ENCODE data around the gene RBM14.

Gene RBM14

DNA sequence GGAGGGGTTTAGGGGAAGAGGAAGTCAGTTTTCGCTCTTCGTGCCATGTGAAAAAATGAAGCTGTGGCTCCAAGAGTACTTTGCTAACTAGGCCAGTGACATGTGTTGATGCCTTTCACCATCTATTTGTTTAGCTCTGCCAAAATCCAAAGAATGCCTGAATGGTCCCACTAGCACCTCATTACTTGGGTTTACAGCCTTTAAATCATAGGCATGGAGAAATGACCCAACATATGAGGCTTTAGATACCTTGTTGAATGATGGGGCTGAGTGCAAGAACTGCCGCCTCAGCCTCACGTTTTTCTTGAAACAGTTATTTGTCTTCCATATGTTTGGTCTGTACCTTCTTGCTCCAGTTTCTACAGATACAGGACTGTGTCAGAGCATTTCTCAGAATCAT lies 30.4 kb downstream of the RBM14 start:
- TF ChIP-seq, protein P1, sequence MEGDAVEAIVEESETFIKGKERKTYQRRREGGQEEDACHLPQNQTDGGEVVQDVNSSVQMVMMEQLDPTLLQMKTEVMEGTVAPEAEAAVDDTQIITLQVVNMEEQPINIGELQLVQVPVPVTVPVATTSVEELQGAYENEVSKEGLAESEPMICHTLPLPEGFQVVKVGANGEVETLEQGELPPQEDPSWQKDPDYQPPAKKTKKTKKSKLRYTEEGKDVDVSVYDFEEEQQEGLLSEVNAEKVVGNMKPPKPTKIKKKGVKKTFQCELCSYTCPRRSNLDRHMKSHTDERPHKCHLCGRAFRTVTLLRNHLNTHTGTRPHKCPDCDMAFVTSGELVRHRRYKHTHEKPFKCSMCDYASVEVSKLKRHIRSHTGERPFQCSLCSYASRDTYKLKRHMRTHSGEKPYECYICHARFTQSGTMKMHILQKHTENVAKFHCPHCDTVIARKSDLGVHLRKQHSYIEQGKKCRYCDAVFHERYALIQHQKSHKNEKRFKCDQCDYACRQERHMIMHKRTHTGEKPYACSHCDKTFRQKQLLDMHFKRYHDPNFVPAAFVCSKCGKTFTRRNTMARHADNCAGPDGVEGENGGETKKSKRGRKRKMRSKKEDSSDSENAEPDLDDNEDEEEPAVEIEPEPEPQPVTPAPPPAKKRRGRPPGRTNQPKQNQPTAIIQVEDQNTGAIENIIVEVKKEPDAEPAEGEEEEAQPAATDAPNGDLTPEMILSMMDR (IDR thresholded peaks at IDR 0.05): no peak

DNA sequence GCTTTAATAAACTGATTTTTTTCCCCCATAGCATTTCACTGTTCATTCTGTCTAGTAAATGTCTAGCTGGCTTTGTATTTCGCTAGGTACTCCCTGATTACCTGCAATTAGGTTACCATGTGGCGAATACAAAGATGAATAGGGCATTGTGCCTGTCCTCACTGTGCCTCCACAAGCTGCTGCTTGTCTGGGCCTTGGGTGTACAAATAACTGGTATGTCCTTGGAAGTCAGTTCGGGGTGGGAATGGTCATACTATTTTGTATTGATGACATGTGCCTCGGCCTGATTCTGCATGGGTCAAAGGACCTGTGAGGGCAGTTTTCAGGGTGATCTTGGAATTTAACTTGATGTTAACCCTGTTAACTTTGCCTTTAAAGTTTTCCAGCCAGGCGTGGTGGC lies 33.5 kb downstream of the RBM14 start:
- TF ChIP-seq, protein P1 (IDR thresholded peaks at IDR 0.05): no peak

DNA sequence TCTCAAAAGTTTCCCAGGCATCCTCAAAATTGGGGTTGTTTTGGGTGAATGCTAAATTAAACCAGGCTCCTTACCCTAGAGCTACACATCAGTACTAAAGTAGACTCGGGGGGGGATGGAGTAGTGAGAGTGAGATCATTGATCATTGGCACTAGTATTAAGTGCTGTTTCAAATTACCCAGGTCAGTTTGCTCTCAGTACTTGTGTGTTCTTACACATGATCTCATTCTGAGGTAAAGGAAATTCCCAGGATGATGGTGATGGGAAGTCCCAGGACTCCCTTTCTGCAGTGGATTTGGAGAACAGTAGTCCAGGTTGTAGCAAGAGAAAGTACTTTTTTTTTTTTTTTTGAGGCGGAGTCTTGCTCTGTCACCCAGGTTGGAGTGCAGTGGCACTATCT lies 34.6 kb downstream of the RBM14 start:
- TF ChIP-seq, protein P1 (IDR thresholded peaks at IDR 0.05): no peak

DNA sequence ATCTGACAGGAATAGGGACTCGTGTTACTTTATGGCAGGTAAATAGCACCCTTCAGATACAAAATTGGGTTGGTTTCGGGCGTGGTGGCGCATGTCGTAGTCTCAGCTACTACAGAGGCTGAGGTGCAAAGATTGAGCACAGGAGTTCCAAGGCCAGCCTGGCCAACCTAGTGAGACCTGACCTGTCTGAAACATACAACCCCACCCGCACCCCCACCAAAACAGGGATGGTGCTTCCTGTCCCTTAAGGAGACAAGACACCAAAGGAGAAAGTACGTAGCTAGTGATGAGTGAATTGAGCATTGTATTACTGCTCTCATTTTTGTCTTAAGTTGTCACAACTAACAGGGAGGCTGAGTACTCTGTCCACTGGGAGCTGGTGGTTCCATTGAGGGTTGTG lies 36.2 kb downstream of the RBM14 start:
- TF ChIP-seq, protein P1 (IDR thresholded peaks at IDR 0.05): no peak

DNA sequence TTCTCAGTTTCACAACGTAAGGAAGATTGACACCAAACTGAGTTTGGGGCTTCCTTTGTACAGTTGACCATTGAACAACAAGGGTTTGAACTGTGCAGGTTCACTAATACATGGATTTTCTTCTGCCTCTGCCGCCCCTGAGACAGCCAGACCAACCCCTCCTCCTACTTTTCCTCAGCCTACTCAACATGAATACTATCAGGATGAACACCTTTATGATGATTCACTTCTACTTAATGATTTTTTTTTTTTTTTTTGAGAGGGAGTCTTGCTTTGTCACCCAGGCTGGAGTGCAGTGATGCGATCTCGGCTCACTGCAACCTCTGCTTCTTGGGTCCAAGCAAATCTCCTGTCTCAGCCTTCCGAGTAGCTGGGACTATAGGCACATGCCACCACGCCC lies 36.7 kb downstream of the RBM14 start:
- TF ChIP-seq, protein P1 (IDR thresholded peaks at IDR 0.05): no peak

DNA sequence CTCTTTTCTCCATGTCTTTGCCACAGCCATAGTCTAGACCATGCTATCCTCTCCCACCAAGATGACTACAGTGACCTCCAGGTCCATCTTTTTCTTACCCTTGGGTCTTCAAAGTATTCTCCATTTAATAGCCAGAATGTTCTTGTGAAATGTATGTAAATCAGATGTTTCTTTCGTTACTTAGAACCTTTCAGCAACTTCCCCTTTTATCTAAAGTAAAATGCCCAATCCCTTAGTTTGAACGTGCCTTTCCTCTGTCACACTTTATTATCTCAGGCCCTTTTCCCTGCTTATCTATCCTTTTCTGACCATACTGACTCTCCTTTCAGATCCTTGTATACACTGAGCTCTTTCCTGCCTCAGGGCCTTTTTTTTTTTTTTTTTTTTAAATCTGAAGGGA lies 43.3 kb downstream of the RBM14 start:
- TF ChIP-seq, protein P1 (IDR thresholded peaks at IDR 0.05): no peak

DNA sequence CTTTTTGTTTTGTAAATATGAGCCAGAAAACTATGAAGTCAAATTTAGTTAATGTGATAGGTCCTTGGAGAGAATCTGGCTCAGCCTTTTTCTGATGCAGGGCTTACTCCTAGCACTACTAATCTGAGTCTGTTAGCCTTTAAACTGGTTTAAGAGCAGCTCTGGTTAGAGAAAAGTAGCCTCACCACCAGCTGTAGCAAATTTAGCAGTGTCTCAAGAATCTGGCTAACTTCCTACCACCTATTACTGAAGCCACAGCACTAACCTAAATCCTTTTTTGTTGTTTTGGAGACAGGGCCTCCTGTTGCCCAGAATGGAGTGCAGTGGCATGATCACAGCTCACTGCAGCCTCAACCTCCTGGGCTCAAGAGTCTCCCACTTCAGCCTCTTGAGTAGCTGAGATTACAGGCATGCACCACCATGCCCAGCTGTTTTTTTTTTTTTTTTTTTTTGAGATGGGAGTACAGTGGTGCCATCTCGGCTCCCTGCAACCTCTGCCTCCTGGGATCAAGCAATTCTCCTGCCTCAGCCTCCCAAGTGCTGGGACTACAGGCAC lies 47.4 kb downstream of the RBM14 start:
- TF ChIP-seq, protein P1 (IDR thresholded peaks at IDR 0.05): no peak

DNA sequence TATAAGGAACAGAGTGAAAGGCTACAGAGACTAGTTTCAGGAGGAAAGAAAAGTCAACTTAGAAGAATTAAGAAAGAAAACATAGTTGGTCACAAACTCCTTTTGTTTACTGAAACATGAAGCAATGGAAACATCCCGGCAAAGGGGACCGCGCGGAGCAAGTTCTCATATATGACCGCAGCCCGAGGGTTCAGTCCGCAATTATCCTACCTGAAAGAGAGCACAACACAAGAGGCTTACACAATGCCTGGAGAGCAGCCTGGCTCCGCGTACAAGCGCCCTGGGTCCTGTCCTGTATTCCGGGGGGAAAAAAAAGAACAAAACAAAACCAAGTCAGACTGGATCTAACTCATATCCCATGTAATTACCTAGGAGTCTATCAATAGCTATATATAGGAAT lies 48.9 kb downstream of the RBM14 start:
- TF ChIP-seq, protein P1 (IDR thresholded peaks at IDR 0.05): no peak

Data from LNCAP (cell line).